IMR-90 (cell line): ENCODE data around the gene TBCD. TPM values are rescaled to one million over a fixed set of nuclear protein-coding genes. Genes with fewer than 3 reads are reported as not detected.

ENCODE experiments used
- ATAC-seq: fragments of 200-7000 bp; cut with Tn5 transposase; 2 replicates; pipeline ENCODE4 v1.9.1; 2020; ENCODE audit warnings: low read depth, mild to moderate bottlenecking, moderate library complexity
- BruUV-seq: library from RNA; stranded (reverse); fragments of 400-500 nt; replicated peaks from 2 replicates; lab custom pipeline; 2021; lab: Mats Ljungman, UMichigan
- CTCF ChIA-PET: fragments of 300-600 bp; formaldehyde crosslinking; extraction: SDS; loops from one replicate; lab custom pipeline; 2021; ENCODE audit warnings: antibody characterized with exemption; lab: Yijun Ruan, JAX
- POLR2A ChIA-PET: fragments of 300-600 bp; sonication (Branson Sonifier 250); formaldehyde crosslinking; loops from one replicate; lab custom pipeline; 2022; ENCODE audit warnings: antibody characterized with exemption; ENCODE audit not compliant: unreplicated experiment; lab: Charles Lee
- DNase-seq: peaks from one replicate; pipeline ENCODE4 v3.0.0; 2013
- H2AFZ ChIP-seq: replicated peaks from 2 replicates; pipeline ENCODE3; 2013; ENCODE audit warnings: low read length, mild to moderate bottlenecking; ENCODE audit not compliant: poor library complexity
- H2AK5ac ChIP-seq: 2 replicates; pipeline ENCODE4 v1.6.1; 2013; ENCODE audit warnings: low read depth, low read length, inconsistent platforms
- H2AK9ac ChIP-seq: replicated peaks from 2 replicates; pipeline ENCODE3; 2013; ENCODE audit warnings: mild to moderate bottlenecking, low read depth, low read length, moderate library complexity; ENCODE audit not compliant: poor library complexity
- H2BK120ac ChIP-seq: 2 replicates; pipeline ENCODE4 v1.6.1; 2013; ENCODE audit warnings: low read depth, low read length, inconsistent platforms
- H2BK15ac ChIP-seq: 3 replicates; pipeline ENCODE4 v1.6.1; 2013; ENCODE audit warnings: low read depth, low read length, inconsistent platforms
- H2BK20ac ChIP-seq: 2 replicates; pipeline ENCODE4 v1.6.1; 2013; ENCODE audit warnings: low read depth, mild to moderate bottlenecking, inconsistent platforms, low read length, moderate library complexity
- H2BK5ac ChIP-seq: 2 replicates; pipeline ENCODE4 v1.6.1; 2013; ENCODE audit warnings: mild to moderate bottlenecking, low read depth, low read length, inconsistent platforms; ENCODE audit not compliant: poor library complexity, severe bottlenecking
- H3K14ac ChIP-seq: replicated peaks from 2 replicates; pipeline ENCODE4 v1.6.1; 2013; ENCODE audit warnings: low read depth, low read length, inconsistent platforms
- H3K18ac ChIP-seq: 2 replicates; pipeline ENCODE4 v1.6.1; 2013; ENCODE audit warnings: low read depth, low read length, control low read depth
- H3K23ac ChIP-seq: 2 replicates; pipeline ENCODE4 v1.6.1; 2013; ENCODE audit warnings: low read depth, low read length, inconsistent platforms
- H3K27ac ChIP-seq: 2 replicates; pipeline ENCODE4 v1.5.1; 2013; ENCODE audit warnings: mild to moderate bottlenecking, control low read depth, low read length; ENCODE audit not compliant: insufficient read depth
- H3K27me3 ChIP-seq: 2 replicates; pipeline ENCODE4 v1.6.1; 2013; ENCODE audit warnings: low read length; ENCODE audit not compliant: control insufficient read depth, insufficient read depth
- H3K36me3 ChIP-seq: 2 replicates; pipeline ENCODE4 v1.6.1; 2013; ENCODE audit warnings: low read length, mixed read lengths; ENCODE audit not compliant: control insufficient read depth, insufficient read depth
- H3K4ac ChIP-seq: 2 replicates; pipeline ENCODE4 v1.6.1; 2013; ENCODE audit warnings: low read depth, low read length, inconsistent platforms
- H3K4me1 ChIP-seq: 2 replicates; pipeline ENCODE4 v1.6.1; 2013; ENCODE audit warnings: low read length, mixed read lengths; ENCODE audit not compliant: control insufficient read depth, insufficient read depth
- H3K4me2 ChIP-seq: 2 replicates; pipeline ENCODE4 v1.6.1; 2013; ENCODE audit warnings: low read depth, mild to moderate bottlenecking, control low read depth, low read length, moderate library complexity
- H3K4me3 ChIP-seq: 2 replicates; pipeline ENCODE4 v1.5.1; 2013; ENCODE audit warnings: low read depth, mild to moderate bottlenecking, control low read depth, low read length, moderate library complexity; ENCODE audit not compliant: insufficient read depth
- H3K56ac ChIP-seq: 2 replicates; pipeline ENCODE4 v1.6.1; 2013; ENCODE audit warnings: low read length, inconsistent platforms; ENCODE audit not compliant: insufficient read depth; ENCODE audit errors: extremely low read depth
- H3K79me1 ChIP-seq, 2 experiments: 2 replicates each; pipeline ENCODE4 v1.6.1; 2013; ENCODE audit warnings: low read length in 2 of 2, inconsistent platforms in 1 of 2, low read depth in 1 of 2
- H3K9ac ChIP-seq: 2 replicates; pipeline ENCODE4 v1.6.1; 2013; ENCODE audit warnings: low read depth, low read length, control low read depth
- H3K9me1 ChIP-seq: 2 replicates; pipeline ENCODE4 v1.6.1; 2013; ENCODE audit warnings: low read length, inconsistent platforms; ENCODE audit not compliant: insufficient read depth
- H3K9me3 ChIP-seq: 2 replicates; pipeline ENCODE4 v1.6.1; 2013; ENCODE audit warnings: low read length; ENCODE audit not compliant: control insufficient read depth, insufficient read depth
- H4K20me1 ChIP-seq: 2 replicates; pipeline ENCODE4 v1.6.1; 2013; ENCODE audit warnings: low read length, inconsistent platforms; ENCODE audit not compliant: insufficient read depth
- H4K5ac ChIP-seq: 2 replicates; pipeline ENCODE4 v1.6.1; 2013; ENCODE audit warnings: mild to moderate bottlenecking, low read depth, low read length, control low read depth
- H4K8ac ChIP-seq, 2 experiments: 2 replicates each; pipeline ENCODE4 v1.6.1; 2013; ENCODE audit warnings: low read depth in 2 of 2, low read length in 2 of 2, control low read depth in 1 of 2, inconsistent platforms in 1 of 2
- H4K91ac ChIP-seq: 2 replicates; pipeline ENCODE4 v1.6.1; 2013; ENCODE audit warnings: low read depth, low read length, inconsistent platforms; ENCODE audit not compliant: insufficient read depth
- BHLHE40 ChIP-seq: fragments of 150-350 bp; IDR thresholded peaks from 2 replicates; pipeline ENCODE4 v1.6.1; 2016; ENCODE audit warnings: mild to moderate bottlenecking, low read depth, low read length
- CEBPB ChIP-seq: IDR thresholded peaks from 2 replicates; pipeline ENCODE4 v1.6.1; 2012; ENCODE audit warnings: low read depth, low read length, improper control_type of control experiment
- CHD1 ChIP-seq: IDR thresholded peaks from 2 replicates; pipeline ENCODE4 v1.6.1; 2012; ENCODE audit warnings: low read depth, low read length, improper control_type of control experiment
- FOS ChIP-seq: fragments of 150-350 bp; IDR thresholded peaks from 2 replicates; pipeline ENCODE4 v1.6.1; 2016; ENCODE audit warnings: low read depth, low read length
- MAFK ChIP-seq: IDR thresholded peaks from 2 replicates; pipeline ENCODE4 v1.6.1; 2012; ENCODE audit warnings: low read depth, low read length, improper control_type of control experiment
- MAZ ChIP-seq: IDR thresholded peaks from 2 replicates; pipeline ENCODE4 v1.6.1; 2012; ENCODE audit warnings: low read depth, mild to moderate bottlenecking, low read length, improper control_type of control experiment, moderate library complexity, borderline replicate concordance
- MXI1 ChIP-seq: IDR thresholded peaks from 2 replicates; pipeline ENCODE4 v1.6.1; 2012; ENCODE audit warnings: low read depth, mild to moderate bottlenecking, low read length, moderate library complexity, borderline replicate concordance
- NFE2L2 ChIP-seq: fragments of 150-350 bp; IDR thresholded peaks from 2 replicates; pipeline ENCODE4 v1.6.1; 2016; ENCODE audit warnings: low read depth, mild to moderate bottlenecking, low read length
- POLR2A ChIP-seq: IDR thresholded peaks from 2 replicates; pipeline ENCODE4 v1.6.1; 2012; ENCODE audit warnings: mild to moderate bottlenecking, low read depth, low read length
- RAD21 ChIP-seq: IDR thresholded peaks from 2 replicates; pipeline ENCODE4 v1.6.1; 2012; ENCODE audit warnings: low read length, improper control_type of control experiment
- RCOR1 ChIP-seq: IDR thresholded peaks from 2 replicates; pipeline ENCODE4 v1.6.1; 2012; ENCODE audit warnings: mild to moderate bottlenecking, low read length, improper control_type of control experiment; ENCODE audit not compliant: insufficient replicate concordance
- SMC3 ChIP-seq: fragments of 150-350 bp; IDR thresholded peaks from 2 replicates; pipeline ENCODE4 v1.6.1; 2016; ENCODE audit warnings: low read depth, mild to moderate bottlenecking, antibody characterized with exemption, low read length, moderate library complexity
- WGBS, 2 experiments: methylation state at CpG; one replicate each; pipeline versions ENCODE4 v1.1.5 to v1.1.7; 2013; ENCODE audit warnings: missing lambda C conversion rate in 2 of 2; ENCODE audit not compliant: insufficient read length in 1 of 2; ENCODE audit errors: extremely low coverage in 2 of 2; 5-methylcytosine and 5-hydroxymethylcytosine counted together
- dilution Hi-C: fragments of 300-500 bp; cut with HindIII; formaldehyde crosslinking; loops from one replicate; pipeline ENCODE4 v1.14.3; 2018; ENCODE audit warnings: low sequenced_read_pairs; ENCODE audit not compliant: unreplicated experiment
- in situ Hi-C: fragments of 300-500 bp; cut with MboI; formaldehyde crosslinking; loops from 3 replicates; pipeline ENCODE4 v1.14.3; 2019; ENCODE audit warnings: low sequenced_read_pairs, inconsistent platforms, mixed read lengths
- intact Hi-C: fragments of 100-400 bp; cut with micrococcal nuclease; formaldehyde crosslinking; loops from 2 replicates; pipeline ENCODE4 v1.10.0; 2022
- polyA plus RNA-seq, 3 experiments: library from polyadenylated mRNA; depleted of rRNA; stranded (reverse); fragments of >200 nt; gene quantifications; 2 replicates each; pipeline ENCODE4 v1.2.3, GENCODE V29; 2012; ENCODE audit warnings: low replicate concordance in 1 of 3
- total RNA-seq: library from RNA; depleted of rRNA; stranded (reverse); fragments of >200 nt; gene quantifications from 2 replicates; pipeline ENCODE4 v1.2.3, GENCODE V29; 2012
- TF ChIP-seq, protein P1 (sequence below): fragments of 150-350 bp; IDR thresholded peaks from 2 replicates; pipeline ENCODE4 v1.6.1; 2016; ENCODE audit warnings: low read depth, mild to moderate bottlenecking, low read length, moderate library complexity, borderline replicate concordance

The TBCD gene
- total and polyA plus RNA-seq, 2 of the 4 experiments (the other 2 are of a cell fraction): 21.9 to 54.5 TPM

- Histone ChIP-seq H4K5ac (no peak overlapping the region), H3K27me3 (no peaks in the 10 kb centered on the region), H3K23ac (no peak overlapping the region), H4K91ac (no peak overlapping the region), H3K4me3 (no peak overlapping the region), H3K9ac (no peak overlapping the region), H3K9me3 (no peaks in the 10 kb centered on the region), H3K56ac (no peak overlapping the region), H2BK20ac (no peak overlapping the region), H2AFZ (no peak overlapping the region), H3K27ac (no peak overlapping the region), H3K4me1 (no peaks in the 10 kb centered on the region), H3K36me3 (peaks cover 46% of the 10 kb centered on the region), H4K20me1 (no peaks in the 10 kb centered on the region), H2BK120ac (no peak overlapping the region), H2AK5ac (no peak overlapping the region), H3K9me1 (no peaks in the 10 kb centered on the region; the same call in 1 of the 2 replicates), H3K14ac (no peak overlapping the region), H2BK15ac (no peak overlapping the region), H3K18ac (no peak overlapping the region), H3K79me1 (no peaks in the 10 kb centered on the region), H2AK9ac (no peak overlapping the region), H3K4me2 (no peak overlapping the region), H2BK5ac (no peak overlapping the region), H4K8ac (no peak overlapping the region), H3K4ac (no peak overlapping the region)
- no peak for DNase-seq
- ATAC-seq: no peak
- in situ Hi-C loops: no loop called here
- ChIA-PET CTCF (no interaction called here), POLR2A (no interaction called here)
- BruUV-seq: no TSS peak
- WGBS, 2 experiments: 80% methylated on average over 1 of the region's 12 CpGs; no CpG with 5 or more reads in 1 of the 2 experiments
- intact Hi-C loops: no loop called here
- dilution Hi-C loops: no loop called here
- no peak for TF ChIP-seq RCOR1
- TF ChIP-seq BHLHE40: no peak
- no peak for TF ChIP-seq MAZ
- TF ChIP-seq FOS: no peak
- no peak for TF ChIP-seq RAD21
- TF ChIP-seq SMC3: no peak
- TF ChIP-seq, protein P1, sequence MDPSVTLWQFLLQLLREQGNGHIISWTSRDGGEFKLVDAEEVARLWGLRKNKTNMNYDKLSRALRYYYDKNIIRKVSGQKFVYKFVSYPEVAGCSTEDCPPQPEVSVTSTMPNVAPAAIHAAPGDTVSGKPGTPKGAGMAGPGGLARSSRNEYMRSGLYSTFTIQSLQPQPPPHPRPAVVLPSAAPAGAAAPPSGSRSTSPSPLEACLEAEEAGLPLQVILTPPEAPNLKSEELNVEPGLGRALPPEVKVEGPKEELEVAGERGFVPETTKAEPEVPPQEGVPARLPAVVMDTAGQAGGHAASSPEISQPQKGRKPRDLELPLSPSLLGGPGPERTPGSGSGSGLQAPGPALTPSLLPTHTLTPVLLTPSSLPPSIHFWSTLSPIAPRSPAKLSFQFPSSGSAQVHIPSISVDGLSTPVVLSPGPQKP: no peak
- no peak for TF ChIP-seq NFE2L2
- no peak for TF ChIP-seq POLR2A
- no peak for TF ChIP-seq MAFK
- no peak for TF ChIP-seq CEBPB
- TF ChIP-seq MXI1: no peak
- TF ChIP-seq CHD1: no peak
Measured at GRCh38 chr17:82926081-82926480, 174.2 kb downstream of the TBCD start.
